GM04504 (cell line): ENCODE results near the gene LIN7A.
"Not testable (repeated sequence)": the region's sequence is repeated elsewhere in the genome, so short reads cannot be mapped to it uniquely, and the experiment has no call there.

ENCODE experiments used
- DNase-seq: peaks from one replicate; pipeline ENCODE4 v3.0.0-alpha.2; 2012; ENCODE audit warnings: low read depth

LIN7A gene

GRCh38 chr12:80920006-80920405 is 17.7 kb downstream of the LIN7A start:
- DNase-seq: no peak

- no peak for DNase-seq
These were observed 20.1 kb downstream of the LIN7A start for GRCh38 chr12:80917651-80918050.

- DNase-seq: no peak
These were observed 24.6 kb downstream of the LIN7A start for GRCh38 chr12:80912901-80913770.

GRCh38 chr12:80909370-80909769 is 28.4 kb downstream of the LIN7A start:
- DNase-seq: no peak

GRCh38 chr12:80902711-80903110 is 35.0 kb downstream of the LIN7A start:
- no peak for DNase-seq

- no peak for DNase-seq
These were observed 36.1 kb downstream of the LIN7A start for GRCh38 chr12:80901661-80902060.

GRCh38 chr12:80895240-80895639 is 42.5 kb downstream of the LIN7A start:
- no peak for DNase-seq

- no peak for DNase-seq
These were observed 43.6 kb downstream of the LIN7A start for GRCh38 chr12:80894179-80894578.

GRCh38 chr12:80892597-80893445 is 44.9 kb downstream of the LIN7A start:
- peak; percentile 54 for DNase-seq

GRCh38 chr12:80884651-80885050 is 53.1 kb downstream of the LIN7A start:
- DNase-seq: no peak

GRCh38 chr12:80881106-80881505 is 56.6 kb downstream of the LIN7A start:
- no peak for DNase-seq

- DNase-seq: not testable (repeated sequence)
These were observed 59.3 kb downstream of the LIN7A start for GRCh38 chr12:80878452-80878851.

GRCh38 chr12:80877721-80878265 is 59.9 kb downstream of the LIN7A start:
- no peak for DNase-seq

GRCh38 chr12:80872053-80872452 is 65.7 kb downstream of the LIN7A start:
- DNase-seq: no peak

GRCh38 chr12:80869264-80869663 is 68.5 kb downstream of the LIN7A start:
- DNase-seq: no peak

GRCh38 chr12:80868576-80868975 is 69.2 kb downstream of the LIN7A start:
- DNase-seq: no peak

GRCh38 chr12:80867941-80868340 is 69.8 kb downstream of the LIN7A start:
- DNase-seq: no peak

GRCh38 chr12:80864046-80864735 is 73.5 kb downstream of the LIN7A start:
- no peak for DNase-seq

GRCh38 chr12:80862531-80862930 is 75.2 kb downstream of the LIN7A start:
- DNase-seq: no peak

GRCh38 chr12:80861641-80862378 is 75.9 kb downstream of the LIN7A start:
- no peak for DNase-seq

- DNase-seq: no peak
These were observed 76.8 kb downstream of the LIN7A start for GRCh38 chr12:80860928-80861327.
